ENCODE results near the gene EFNA5. TPM values are rescaled to one million over a fixed set of nuclear protein-coding genes. Genes with fewer than 3 reads are reported as not detected.

The EFNA5 gene
- total RNA-seq, 1 experiment from 2014 or later, result 0.22 TPM

- intact Hi-C loops (cut with micrococcal nuclease), result no loop called here
- H3K79me2 ChIP-seq (ENCODE audit: insufficient read depth, low read length), result no peaks in the 10 kb centered on the region
- H3K27ac ChIP-seq (ENCODE audit: low read depth, low read length), result no peak overlapping the region
- H3K9ac ChIP-seq (ENCODE audit: low read length), result no peak overlapping the region
- ATAC-seq (no peak), DNase-seq (ENCODE audit: low read depth, low spot score) (no peak)
- no peaks in the 10 kb centered on the region for H4K20me1 ChIP-seq (ENCODE audit: insufficient read depth)
- RAD21 ChIA-PET (ENCODE audit: low non-redundant PET in 1 of 2, low total read pairs in 2 of 2, uncharacterized antibody in 2 of 2, unreplicated experiment in 2 of 2), result no interaction called here
- no TSS peak for BruUV-seq (replicated peaks)
- H3K4me3 ChIP-seq (replicated peaks in 1 of 2; ENCODE audit: low read depth in 1 of 2, low read length in 2 of 2), result no peak overlapping the region
- H2AFZ ChIP-seq (ENCODE audit: low read depth, low read length, poor library complexity, severe bottlenecking), result no peak overlapping the region
- CTCF ChIA-PET, result interaction anchor here (3.3 kb wide), 1 partner anchor 21 kb away, joined by 17 read pairs; no protein-coding TSS in a partner anchor
- H3K9me2 ChIP-seq (ENCODE audit: insufficient read depth), result no peaks in the 10 kb centered on the region
- POLR2A ChIA-PET, result no interaction called here
- H3K4me2 ChIP-seq (ENCODE audit: low read length), result no peak overlapping the region
- H3K4me1 ChIP-seq (ENCODE audit: control insufficient read depth in 1 of 2, insufficient read depth in 2 of 2, low read length in 2 of 2), result no peaks in the 10 kb centered on the region
- TF ChIP-seq MAX (IDR thresholded peaks at IDR 0.05) (no peak), TCF7L2 (IDR thresholded peaks at IDR 0.05; ENCODE audit: borderline replicate concordance, extremely low read depth, insufficient read depth, insufficient read length) (no peak), EZH2phosphoT487 (IDR thresholded peaks at IDR 0.05; ENCODE audit: borderline replicate concordance) (no peak), SIN3A (IDR thresholded peaks at IDR 0.05; ENCODE audit: low read depth) (no peak), REST (IDR thresholded peaks at IDR 0.05; ENCODE audit: low read depth) (no peak), JUND (IDR thresholded peaks at IDR 0.05) (no peak), RAD21 (IDR thresholded peaks at IDR 0.05; ENCODE audit: low read depth) (no peak), CBX3 (IDR thresholded peaks at IDR 0.05; ENCODE audit: low read depth) (no peak)
- no peaks in the 10 kb centered on the region for H3K9me3 ChIP-seq (ENCODE audit: control insufficient read depth in 1 of 2, insufficient read depth in 1 of 2, low read depth in 1 of 2, low read length in 2 of 2)
- H3K27me3 ChIP-seq (ENCODE audit: insufficient read depth, low read length), result no peaks in the 10 kb centered on the region
- H3K36me3 ChIP-seq (ENCODE audit: control insufficient read depth in 1 of 2, insufficient read depth in 2 of 2, low read length in 2 of 2), result no peaks in the 10 kb centered on the region
Measured at GRCh38 chr5:107593009-107593408, 77.7 kb downstream of the EFNA5 start.
